GM10248 (cell line): ENCODE measurements around the gene GALE.

Source experiments
- CTCF ChIA-PET: fragments of 300-600 bp; sonication (Branson Sonifier 250); formaldehyde crosslinking; extraction: SDS; loops from one replicate; lab custom pipeline; 2021; ENCODE audit warnings: antibody characterized with exemption; lab: Yijun Ruan, JAX
- POLR2A ChIA-PET: fragments of 350-650 bp; sonication (Branson Sonifier 250); formaldehyde crosslinking; extraction: SDS; loops from one replicate; lab custom pipeline; 2020; ENCODE audit warnings: antibody characterized with exemption; lab: Yijun Ruan, JAX
- DNase-seq: peaks from one replicate; pipeline ENCODE4 v3.0.0; 2012; ENCODE audit errors: extremely low spot score
- CTCF ChIP-seq: IDR thresholded peaks from 2 replicates; pipeline ENCODE4 v1.5.1; 2012; ENCODE audit warnings: mild to moderate bottlenecking, low read depth; ENCODE audit errors: extremely low read depth, missing control alignments, control extremely low read depth

GALE gene

GRCh38 chr1:23776217-23776616 lies 24.3 kb downstream of the GALE start:
- CTCF ChIA-PET, result interaction anchor here (1.0 to 7.9 kb wide), 8 partner anchors 9 to 615 kb away, joined by 3 to 67 read pairs (median 4); partner anchors contain the start of gene CNR2
- POLR2A ChIA-PET, result interaction anchor here (0.7 kb wide), 1 partner anchor 228 kb away, joined by 3 read pairs; no protein-coding TSS in a partner anchor
- no peak for DNase-seq
- TF ChIP-seq CTCF, result no peak

DNA sequence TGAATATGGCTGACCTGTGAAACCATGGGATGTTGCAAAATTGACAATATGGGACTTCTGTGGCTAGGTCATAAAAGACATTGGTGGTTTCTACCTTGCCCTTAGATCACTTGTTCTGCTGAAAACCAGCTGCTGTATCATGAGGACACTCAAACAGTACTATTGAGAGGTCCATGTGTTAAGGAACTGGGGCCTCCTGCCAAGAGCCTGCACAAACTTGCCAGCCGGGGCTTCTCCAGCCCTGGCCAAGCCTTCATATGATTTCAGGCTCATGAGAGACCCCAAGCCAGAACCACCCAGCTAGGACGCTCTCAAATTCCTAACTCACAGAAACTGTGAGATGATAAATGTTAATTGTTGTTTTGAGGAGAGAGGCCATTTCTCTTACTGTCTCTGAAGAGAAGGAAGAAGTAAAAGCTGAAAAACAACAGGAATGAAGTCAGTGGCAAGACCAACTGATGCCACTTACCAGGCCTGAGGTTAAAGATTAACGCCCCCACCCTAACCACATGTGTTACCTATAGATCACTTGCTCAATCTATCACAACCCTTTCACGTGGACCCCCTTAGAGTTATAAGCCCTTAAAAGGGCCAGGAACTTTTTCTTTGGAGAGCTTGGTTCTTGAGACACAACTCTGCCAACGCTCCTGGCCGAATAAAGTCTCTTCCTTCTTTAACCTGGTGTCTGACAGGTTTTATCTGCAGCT lies 26.2 kb downstream of the GALE start:
- POLR2A ChIA-PET, result interaction anchor here (0.6 kb wide), 4 partner anchors 35 to 1617 kb away, joined by 3 to 6 read pairs (median 6); no protein-coding TSS in a partner anchor
- CTCF ChIA-PET, result interaction anchor here (1.0 to 7.9 kb wide), 7 partner anchors 20 to 142 kb away, joined by 3 to 67 read pairs (median 4); partner anchors contain the start of gene CNR2
- TF ChIP-seq CTCF, result no peak
- no peak for DNase-seq

DNA sequence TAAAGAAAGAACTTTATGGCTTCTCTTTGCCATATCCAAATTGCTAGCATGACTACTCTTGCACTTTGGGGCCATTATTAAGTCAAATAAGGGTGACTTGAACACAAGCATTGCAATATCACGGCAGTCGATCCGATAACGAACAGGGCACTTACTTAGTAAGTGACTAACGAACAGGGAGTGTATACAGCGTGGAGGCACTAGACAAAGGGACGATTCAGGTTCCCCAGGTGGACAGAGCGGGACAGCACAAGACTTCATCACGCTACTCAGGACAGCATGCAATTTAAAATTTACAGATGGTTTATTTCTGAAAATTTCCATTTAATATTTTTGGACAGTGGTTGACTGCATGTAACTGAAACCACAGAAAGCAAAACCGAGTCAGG lies 27.7 kb downstream of the GALE start:
- TF ChIP-seq CTCF, result no peak
- POLR2A ChIA-PET, result no interaction called here
- CTCF ChIA-PET, result interaction anchor here (2.0 to 7.9 kb wide), 2 partner anchors 18 to 144 kb away, joined by 5 to 67 read pairs; no protein-coding TSS in a partner anchor
- DNase-seq, result no peak

GRCh38 chr1:23772049-23772853 lies 28.3 kb downstream of the GALE start:
- ChIA-PET CTCF (interaction anchor here (0.6 to 3.0 kb wide), 59 partner anchors 9 to 643 kb away, joined by 3 to 66 read pairs (median 5); partner anchors contain the start of genes CNR2, ELOA, FUCA1 and GALE), POLR2A (interaction anchor here (0.9 kb wide), 1 partner anchor 144 kb away, joined by 4 read pairs; no protein-coding TSS in a partner anchor)
- peak; percentile 77 for DNase-seq
- peak; percentile 96 for TF ChIP-seq CTCF

- POLR2A ChIA-PET, result interaction anchor here (1.6 kb wide), 1 partner anchor 10 kb away, joined by 5 read pairs; the partner anchor contains the start of gene PITHD1
- CTCF ChIA-PET, result interaction anchor here (1.4 to 2.7 kb wide), 3 partner anchors 17 to 148 kb away, joined by 3 to 8 read pairs (median 6); no protein-coding TSS in a partner anchor
- TF ChIP-seq CTCF, result no peak
- no peak for DNase-seq
Observed at GRCh38 chr1:23768733-23769132, 31.8 kb downstream of the GALE start.

- CTCF ChIA-PET, result interaction anchor here (0.9 to 1.9 kb wide), 3 partner anchors 8 to 18 kb away, joined by 4 to 12 read pairs (median 4); no protein-coding TSS in a partner anchor
- no peak for DNase-seq
- POLR2A ChIA-PET, result no interaction called here
- TF ChIP-seq CTCF, result no peak
Observed at GRCh38 chr1:23763041-23763577, 37.4 kb downstream of the GALE start.
